ENCODE data around the gene EFNA2. TPM values are rescaled to one million over a fixed set of nuclear protein-coding genes. Genes with fewer than 3 reads are reported as not detected.

Gene EFNA2
- total and polyA plus RNA-seq, 2 experiments from 2014 or later: 0.34 to 13.0 TPM

DNA sequence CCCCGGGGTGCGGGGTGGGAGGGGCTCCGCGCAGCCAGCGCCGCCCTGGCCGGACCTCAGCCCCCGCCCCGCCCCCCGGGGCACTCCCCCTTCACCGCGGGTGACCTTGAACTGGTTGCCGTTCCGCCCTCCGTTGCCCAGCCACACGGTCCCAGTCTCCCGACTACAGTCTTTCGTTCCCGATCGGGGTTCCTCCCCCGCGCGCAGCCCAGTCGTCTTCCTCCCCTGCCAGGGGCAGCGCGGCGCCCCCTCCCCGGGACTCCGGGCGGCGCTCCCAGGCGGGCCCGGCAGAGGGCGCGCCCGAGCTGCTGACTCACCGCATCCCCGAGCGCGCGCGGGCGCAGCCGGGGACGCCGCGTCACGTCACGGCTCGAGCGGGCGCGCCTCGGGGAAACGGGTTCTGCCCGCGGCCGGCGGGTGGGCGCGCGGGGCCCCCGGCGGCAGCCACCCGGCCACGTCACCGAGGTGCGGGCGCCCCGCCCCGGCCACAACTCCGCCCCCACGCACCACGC is 36.8 kb upstream of the EFNA2 start:
- H3K4me3 ChIP-seq: peak overlapping the region; percentile 92
- H3K36me3 ChIP-seq: peaks cover 5% of the 10 kb centered on the region
- TF ChIP-seq, protein P1, sequence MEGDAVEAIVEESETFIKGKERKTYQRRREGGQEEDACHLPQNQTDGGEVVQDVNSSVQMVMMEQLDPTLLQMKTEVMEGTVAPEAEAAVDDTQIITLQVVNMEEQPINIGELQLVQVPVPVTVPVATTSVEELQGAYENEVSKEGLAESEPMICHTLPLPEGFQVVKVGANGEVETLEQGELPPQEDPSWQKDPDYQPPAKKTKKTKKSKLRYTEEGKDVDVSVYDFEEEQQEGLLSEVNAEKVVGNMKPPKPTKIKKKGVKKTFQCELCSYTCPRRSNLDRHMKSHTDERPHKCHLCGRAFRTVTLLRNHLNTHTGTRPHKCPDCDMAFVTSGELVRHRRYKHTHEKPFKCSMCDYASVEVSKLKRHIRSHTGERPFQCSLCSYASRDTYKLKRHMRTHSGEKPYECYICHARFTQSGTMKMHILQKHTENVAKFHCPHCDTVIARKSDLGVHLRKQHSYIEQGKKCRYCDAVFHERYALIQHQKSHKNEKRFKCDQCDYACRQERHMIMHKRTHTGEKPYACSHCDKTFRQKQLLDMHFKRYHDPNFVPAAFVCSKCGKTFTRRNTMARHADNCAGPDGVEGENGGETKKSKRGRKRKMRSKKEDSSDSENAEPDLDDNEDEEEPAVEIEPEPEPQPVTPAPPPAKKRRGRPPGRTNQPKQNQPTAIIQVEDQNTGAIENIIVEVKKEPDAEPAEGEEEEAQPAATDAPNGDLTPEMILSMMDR (IDR thresholded peaks at IDR 0.05; ENCODE audit: low read depth, low read length): peak; percentile 66
- no peaks in the 10 kb centered on the region for H3K27me3 ChIP-seq
- DNase-seq (ENCODE audit: low read depth in 1 of 2, low spot score in 1 of 2): peak; percentile 86 to 87
- no peaks in the 10 kb centered on the region for H3K9me3 ChIP-seq (ENCODE audit: low read depth)
- peaks cover 19% of the 10 kb centered on the region for H3K4me1 ChIP-seq (ENCODE audit: low read depth)
- H3K27ac ChIP-seq: peak overlapping the region; percentile 97

DNA sequence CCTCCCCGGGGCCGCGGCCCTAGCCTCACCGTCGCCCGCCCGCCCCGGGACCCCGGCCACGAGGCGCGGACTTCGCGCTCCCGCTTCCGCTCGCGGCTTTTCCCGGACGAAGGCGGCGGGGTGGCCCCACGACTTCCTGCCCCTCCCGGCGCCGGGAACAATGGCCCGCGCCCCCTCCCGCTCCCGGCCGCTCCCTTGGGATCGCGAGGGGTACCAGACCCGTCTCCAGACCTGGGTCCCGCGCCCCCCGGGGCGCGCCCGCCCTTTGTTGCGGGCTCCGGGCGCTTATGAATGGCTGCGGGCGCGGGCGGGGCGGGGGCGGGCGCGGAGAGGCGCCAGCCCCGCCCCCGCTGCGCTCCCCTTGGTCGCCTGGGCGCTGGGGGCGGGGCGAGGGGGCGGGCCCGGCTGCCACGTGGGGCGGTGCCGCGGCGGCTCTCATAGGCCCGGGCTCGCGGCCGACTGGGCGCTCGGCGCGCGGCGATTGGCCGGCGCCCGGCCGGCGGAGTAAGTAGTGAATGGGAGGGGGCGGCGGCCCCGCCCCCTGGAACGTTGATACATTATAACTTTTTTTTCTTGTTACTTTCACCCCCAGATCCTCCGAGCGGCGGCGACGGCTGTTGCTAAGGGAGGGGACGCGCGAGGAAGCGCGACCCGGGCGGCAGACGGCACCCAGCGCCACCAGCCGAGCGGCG is 36.2 kb upstream of the EFNA2 start:
- DNase-seq (ENCODE audit: low read depth in 1 of 2, low spot score in 1 of 2): peak; percentile 98
- H3K36me3 ChIP-seq: peaks cover 11% of the 10 kb centered on the region
- peaks cover 19% of the 10 kb centered on the region for H3K4me1 ChIP-seq (ENCODE audit: low read depth)
- peak overlapping the region; percentile 92 for H3K4me3 ChIP-seq
- H3K27me3 ChIP-seq: no peaks in the 10 kb centered on the region
- no peaks in the 10 kb centered on the region for H3K9me3 ChIP-seq (ENCODE audit: low read depth)
- peak overlapping the region; percentile 97 for H3K27ac ChIP-seq
- TF ChIP-seq, protein P1 (IDR thresholded peaks at IDR 0.05; ENCODE audit: low read depth, low read length): no peak

DNA sequence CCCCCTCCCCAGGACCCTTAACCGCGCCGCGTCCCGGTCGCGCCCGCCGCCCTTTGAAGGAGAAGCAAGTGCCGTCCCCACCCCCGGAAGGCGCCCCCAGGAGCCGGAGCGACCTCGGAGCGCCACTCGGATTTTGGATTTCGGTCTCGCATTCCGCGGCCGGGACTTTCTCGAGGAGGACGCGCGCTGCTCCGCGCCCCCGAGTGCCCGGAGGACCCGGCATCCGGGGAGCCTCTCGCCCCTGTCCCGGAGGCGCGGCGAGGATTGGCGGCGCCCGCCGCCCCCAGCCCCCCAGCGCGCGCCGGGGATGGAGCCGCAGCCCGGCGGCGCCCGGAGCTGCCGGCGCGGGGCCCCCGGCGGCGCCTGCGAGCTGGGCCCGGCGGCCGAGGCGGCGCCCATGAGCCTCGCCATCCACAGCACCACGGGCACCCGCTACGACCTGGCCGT is 35.7 kb upstream of the EFNA2 start:
- TF ChIP-seq, protein P1 (IDR thresholded peaks at IDR 0.05; ENCODE audit: low read depth, low read length): no peak
- Histone ChIP-seq H3K4me1 (ENCODE audit: low read depth) (peaks cover 13% of the 10 kb centered on the region), H3K27me3 (no peaks in the 10 kb centered on the region), H3K36me3 (peaks cover 17% of the 10 kb centered on the region), H3K27ac (peak overlapping the region; percentile 91), H3K4me3 (peak overlapping the region; percentile 92), H3K9me3 (ENCODE audit: low read depth) (no peaks in the 10 kb centered on the region)
- DNase-seq (ENCODE audit: low read depth in 1 of 2, low spot score in 1 of 2): no peak

- Histone ChIP-seq H3K27ac (peak overlapping the region; percentile 91), H3K27me3 (no peaks in the 10 kb centered on the region), H3K36me3 (peaks cover 23% of the 10 kb centered on the region), H3K9me3 (ENCODE audit: low read depth) (no peaks in the 10 kb centered on the region), H3K4me1 (ENCODE audit: low read depth) (peaks cover 11% of the 10 kb centered on the region), H3K4me3 (peak overlapping the region; percentile 92)
- TF ChIP-seq, protein P1 (IDR thresholded peaks at IDR 0.05; ENCODE audit: low read depth, low read length): no peak
- DNase-seq (ENCODE audit: low read depth in 1 of 2, low spot score in 1 of 2): peak; percentile 87 to 88
Measured at GRCh38 chr19:1250437-1251260, 35.0 kb upstream of the EFNA2 start.

DNA sequence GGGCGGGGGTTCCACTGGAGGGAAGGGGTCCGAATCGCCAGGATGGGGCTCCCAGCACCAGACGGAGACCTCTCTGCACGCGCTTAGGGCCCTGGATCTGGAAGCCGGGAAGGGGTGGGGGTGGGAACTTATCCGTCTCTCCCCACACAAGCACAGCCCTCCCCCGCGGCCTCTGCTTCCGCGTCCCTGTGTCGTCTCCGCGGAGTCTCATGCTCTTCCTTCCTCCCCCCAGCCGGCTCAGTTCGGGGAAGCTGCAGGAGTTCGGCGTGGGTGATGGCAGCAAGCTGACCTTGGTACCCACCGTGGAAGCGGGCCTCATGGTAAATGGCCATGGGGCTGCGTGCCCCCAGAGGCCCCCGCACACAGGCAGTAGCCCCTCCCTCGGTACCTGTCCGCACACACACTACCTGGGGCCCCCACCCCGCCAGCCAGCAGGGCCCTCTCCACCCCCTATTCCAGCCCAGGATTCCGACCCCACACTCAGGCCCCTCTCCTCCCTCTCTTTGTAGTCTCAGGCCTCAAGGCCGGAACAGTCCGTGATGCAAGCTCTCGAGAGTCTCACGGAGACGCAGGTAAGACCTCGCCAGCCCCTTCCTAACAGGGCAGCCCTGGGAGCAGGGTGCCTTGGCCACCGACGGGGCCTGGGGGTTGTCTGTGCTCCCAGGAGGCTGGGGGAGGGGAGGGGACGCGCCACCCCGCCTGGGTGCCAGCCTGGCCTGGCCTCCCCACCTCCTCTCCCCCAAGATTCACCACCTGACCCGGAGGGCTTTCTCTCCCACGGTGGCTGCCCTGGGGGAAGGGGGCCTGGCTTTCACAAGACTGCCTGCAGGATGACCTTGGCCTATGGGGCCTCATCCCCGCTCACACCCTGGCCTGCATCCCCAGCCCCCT is 34.1 kb upstream of the EFNA2 start:
- Histone ChIP-seq H3K9me3 (ENCODE audit: low read depth) (no peaks in the 10 kb centered on the region), H3K4me1 (ENCODE audit: low read depth) (peaks cover 11% of the 10 kb centered on the region), H3K27me3 (no peaks in the 10 kb centered on the region), H3K4me3 (peak overlapping the region; percentile 92), H3K36me3 (peaks cover 30% of the 10 kb centered on the region), H3K27ac (peak overlapping the region; percentile 91)
- TF ChIP-seq, protein P1 (IDR thresholded peaks at IDR 0.05; ENCODE audit: low read depth, low read length): no peak
- DNase-seq (ENCODE audit: low read depth in 1 of 2, low spot score in 1 of 2): peak; percentile 60 to 82
